GM18909 (cell line): Measurements from ENCODE around the gene SCN4A.

Source experiments
- ATAC-seq: cut with Tn5 transposase; IDR thresholded peaks from one replicate; pipeline ENCODE4 v1.9.1; 2021; ENCODE audit warnings: mild to moderate bottlenecking; ENCODE audit not compliant: unreplicated experiment, poor library complexity

SCN4A gene

DNA sequence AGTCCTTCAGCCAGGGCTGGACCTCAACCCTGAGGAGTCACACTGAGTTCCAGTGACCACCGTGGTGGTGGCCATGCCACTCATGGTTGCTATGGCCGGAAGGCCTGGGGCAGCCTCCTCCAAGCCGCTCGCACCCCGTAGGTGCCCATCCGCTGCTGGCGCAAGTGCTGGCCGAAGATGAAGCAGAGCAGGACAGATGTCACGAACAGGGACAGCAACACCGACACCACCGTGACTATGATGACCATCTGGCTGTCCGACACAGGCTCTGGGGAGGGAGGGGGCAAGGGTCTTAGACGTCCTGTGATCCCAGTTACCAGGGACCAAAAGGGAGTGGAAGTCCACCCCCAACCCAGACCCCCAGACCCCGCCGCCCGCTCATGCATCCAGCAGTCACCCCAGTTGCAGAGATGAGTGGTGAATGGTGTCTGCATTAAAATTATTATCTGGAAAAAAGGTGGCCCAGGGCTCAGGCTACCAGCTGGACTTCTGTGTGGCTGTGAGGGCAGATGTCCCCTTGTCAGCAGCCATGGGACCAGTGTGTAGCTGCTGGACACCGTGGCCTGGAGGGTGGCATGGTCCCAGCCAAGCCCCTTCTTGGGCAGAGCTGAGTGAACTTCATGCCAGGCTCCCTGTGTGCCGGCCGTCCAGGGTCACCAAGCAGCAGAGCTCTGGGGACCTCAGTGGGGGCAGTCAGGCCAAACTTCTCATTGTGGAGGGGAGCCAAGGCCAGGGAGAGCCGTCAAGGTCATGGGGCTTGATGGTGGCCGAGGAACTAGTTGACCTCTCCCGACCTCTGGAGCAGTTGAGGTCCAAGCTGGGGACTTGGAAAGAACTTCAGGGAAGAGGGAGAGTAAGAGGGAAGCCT, 30.2 kb upstream of the SCN4A start:
- no peak for ATAC-seq

DNA sequence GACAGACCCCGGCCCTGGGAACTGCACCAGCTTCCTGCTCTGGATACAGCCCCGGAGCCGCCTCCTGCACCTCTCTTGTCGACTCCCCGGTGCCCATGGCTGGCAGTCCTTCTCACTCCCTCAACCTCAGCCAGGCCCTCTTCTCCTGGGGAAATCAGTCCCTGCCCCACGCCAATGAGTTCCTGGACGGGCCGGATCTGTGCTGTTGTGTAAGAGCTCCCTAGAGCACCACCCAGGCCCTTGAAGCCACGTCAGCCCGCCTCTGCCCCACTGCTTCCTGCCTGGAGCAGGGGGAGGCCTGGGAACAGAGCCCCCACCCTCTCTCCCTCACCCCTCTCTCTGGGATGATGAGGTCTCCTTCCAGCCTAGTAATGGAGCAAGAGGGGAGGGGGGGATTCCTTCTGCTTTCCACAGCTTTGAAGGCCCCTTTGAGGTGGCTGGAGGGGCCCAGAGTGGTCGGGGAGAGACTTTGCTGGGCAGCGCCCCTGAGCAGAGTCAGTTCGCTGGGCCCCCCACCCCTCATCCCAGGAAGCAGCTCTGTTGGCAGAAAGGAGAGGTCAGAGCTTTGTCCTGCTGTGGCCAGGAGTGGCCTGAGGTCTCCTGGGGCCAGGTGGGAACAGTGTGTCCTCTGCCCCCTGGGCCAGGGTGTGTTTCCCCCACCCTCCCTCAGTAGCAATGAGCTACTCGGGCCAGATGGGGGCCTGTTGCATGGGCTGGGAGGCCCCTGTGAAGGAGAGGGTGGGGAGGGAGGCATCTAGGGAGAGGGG, 29.2 kb upstream of the SCN4A start:
- ATAC-seq: no peak

DNA sequence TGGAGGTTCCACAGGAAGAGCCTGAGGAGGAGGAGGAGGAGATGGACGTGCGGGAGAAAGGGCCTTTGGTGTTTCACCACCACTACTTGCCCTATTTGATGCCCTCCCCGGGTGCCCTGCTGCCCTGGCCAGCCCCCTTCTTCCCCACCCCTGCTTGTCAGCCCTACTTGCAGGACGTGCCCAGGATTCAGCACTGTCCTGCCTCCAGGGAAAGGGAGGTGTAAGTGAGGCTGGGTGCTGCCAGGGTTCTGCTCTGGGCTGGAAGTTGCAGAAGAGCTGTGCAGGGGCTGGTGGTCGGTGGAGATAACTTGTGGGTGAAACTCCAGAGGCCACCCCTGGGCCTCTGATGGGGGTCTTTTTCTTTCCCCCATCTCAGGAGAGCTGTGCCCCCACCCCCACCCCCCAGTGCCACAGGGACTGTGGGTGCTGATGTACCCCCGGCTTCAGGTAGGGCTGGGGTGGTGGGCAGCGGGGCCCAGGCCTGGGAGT, 28.4 kb upstream of the SCN4A start:
- no peak for ATAC-seq

DNA sequence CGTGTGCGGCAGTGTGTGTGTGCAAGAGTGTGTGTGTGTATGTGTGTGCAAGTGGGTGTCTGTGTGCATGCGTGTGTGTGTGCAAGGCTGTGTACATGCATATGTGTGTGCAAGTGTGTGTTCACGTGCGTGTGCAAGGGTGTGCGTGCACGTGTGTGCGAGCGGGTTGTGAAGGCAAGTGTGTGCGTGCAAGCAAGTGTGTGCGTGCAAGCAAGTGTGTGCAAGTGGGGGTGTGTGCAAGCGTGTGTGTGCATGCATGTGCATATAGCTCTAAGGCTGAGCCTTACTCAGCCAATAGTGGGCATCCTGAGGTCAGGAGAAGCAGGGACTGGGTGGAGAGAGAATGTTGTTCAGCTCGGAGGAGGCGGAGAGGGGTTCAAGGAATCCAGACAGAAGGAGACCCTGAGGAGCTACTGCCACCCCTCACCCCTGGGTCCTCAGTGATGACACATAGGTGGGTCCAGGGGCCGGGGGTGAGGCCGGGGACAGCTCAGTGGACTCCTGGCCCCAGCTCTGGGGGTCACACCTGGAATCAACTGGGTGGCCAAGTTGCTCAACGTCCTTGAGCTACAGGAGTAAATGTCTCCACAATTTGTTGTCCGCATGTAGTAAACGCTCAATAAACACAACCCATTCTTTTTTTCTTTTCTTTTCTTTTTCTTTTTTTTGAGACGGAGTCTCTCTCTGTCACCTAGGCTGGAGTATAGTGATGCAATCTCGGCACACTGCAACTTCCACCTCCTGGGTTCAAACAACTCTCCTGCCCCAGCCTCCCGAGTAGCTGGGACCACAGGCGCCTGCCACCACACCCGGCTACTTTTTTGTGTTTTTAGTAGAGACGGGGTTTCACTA, 27.2 kb upstream of the SCN4A start:
- no peak for ATAC-seq

DNA sequence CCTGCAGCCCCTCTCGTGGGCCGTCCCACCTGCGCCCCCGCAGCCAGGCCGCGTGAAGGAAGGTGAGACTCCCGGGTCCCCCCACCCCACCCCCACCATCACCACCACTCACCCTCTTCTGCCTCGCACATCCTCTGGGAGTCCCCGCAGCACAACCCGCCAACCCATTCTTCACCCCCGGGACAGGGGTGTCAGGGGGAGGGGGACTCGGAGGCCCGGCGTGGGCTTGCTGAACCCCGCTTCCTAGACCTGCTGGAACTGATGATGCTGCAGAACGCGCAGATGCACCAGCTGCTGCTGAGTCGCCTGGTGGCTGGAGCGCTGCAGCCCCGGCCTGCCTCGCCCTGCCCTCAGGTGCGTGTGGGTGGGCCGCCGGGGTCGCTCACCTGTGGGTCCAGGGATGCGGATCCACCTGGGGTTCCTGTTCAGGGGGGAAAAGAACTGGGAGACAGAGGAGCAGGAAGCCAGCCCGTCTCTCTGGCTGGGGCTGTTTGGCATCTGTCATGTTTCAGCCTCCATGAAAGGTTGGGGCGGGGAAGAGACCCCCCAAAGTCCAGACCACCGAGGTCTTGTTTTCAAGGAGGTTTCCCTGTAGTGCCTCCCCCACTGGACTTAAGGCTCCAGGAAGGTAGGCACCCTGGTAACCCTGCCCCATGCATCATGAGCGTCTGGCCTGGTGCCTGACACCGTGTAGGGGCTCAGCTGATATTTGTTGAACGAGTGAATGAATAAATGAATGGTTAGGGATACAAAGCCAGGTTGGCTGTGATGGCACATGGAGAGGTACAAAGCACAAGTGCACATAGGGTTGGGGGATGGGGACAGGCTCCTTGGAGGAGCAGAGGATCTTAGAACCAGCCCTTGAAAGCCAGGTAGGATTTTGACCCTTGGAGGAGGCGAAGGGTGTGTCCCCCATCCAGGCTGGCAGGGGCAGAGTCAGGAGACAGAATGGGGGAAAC, 26.3 kb upstream of the SCN4A start:
- no peak for ATAC-seq

DNA sequence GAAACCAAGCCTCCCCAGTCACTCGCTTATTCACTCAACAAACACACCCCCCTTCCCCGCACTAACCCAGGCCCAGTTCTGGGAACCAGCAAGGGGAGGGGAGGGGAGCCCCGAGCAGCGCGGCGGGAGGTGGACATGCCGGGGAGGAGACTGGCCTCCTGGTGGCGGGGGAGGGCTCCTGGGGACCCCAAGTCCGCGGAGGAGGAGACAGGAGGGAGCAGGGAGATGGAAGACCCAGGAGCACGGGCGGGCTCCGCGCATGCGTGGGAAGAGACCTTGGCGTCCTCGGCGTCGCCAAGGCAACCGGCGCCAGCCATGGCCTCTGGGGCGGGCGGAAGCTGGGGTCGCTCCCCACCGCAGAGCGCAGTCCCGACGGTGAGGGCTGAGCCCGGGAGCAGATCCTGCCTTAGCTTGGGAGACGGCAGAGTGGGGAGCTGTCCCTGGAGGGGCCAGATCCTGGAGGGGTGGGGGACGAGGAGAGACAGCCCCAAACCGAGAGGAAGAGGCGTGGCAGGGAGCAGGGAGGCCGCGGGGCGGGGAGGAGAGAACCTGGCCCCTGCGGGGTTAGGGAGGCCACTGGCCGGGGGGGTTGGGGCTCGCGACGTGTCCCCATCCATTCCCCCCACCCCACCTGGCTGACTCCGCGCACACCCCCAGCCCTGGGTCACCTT, 25.5 kb upstream of the SCN4A start, which contains the start of gene PRR29:
Gene PRR29, plus strand, starts transcription at position 302 of the 671 bp plus-strand sequence. Its CDS starts 14 bp downstream, at position 316.
- peak; percentile 72 for ATAC-seq

DNA sequence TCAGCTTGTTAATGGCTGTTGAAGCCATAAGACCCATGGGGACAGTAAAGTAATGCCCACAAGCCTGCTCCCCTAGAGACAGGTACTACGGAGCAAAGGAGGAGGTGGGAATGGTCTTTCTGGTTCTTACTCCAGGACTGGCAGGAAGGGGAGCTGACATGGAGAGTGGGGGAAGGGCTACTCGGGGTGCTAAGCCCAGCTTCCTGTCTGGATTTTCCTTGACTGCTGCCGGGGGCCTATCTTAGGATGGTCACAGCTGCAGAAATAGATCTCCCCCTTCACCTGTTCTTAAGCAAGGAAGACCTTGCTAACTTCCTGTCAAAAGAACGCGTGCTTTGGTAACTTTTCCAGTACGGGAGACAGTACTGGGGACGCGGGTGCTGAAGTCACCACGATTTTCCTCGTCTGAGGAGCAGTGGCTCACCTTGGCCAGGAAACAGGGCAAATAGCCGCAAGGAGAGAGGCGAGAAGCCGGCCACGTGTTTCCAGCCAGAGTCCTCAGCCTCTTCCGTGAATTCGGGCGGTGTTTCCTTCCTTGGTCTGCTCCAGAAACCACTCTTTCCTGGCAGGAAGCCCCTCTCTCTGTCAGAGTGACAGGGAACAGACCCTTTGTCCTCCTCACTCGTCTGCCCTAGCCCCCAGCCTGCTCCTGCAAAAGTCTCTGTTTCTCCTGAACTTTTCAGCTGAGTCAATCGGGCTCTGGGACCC, 24.8 kb upstream of the SCN4A start:
- ATAC-seq: no peak

DNA sequence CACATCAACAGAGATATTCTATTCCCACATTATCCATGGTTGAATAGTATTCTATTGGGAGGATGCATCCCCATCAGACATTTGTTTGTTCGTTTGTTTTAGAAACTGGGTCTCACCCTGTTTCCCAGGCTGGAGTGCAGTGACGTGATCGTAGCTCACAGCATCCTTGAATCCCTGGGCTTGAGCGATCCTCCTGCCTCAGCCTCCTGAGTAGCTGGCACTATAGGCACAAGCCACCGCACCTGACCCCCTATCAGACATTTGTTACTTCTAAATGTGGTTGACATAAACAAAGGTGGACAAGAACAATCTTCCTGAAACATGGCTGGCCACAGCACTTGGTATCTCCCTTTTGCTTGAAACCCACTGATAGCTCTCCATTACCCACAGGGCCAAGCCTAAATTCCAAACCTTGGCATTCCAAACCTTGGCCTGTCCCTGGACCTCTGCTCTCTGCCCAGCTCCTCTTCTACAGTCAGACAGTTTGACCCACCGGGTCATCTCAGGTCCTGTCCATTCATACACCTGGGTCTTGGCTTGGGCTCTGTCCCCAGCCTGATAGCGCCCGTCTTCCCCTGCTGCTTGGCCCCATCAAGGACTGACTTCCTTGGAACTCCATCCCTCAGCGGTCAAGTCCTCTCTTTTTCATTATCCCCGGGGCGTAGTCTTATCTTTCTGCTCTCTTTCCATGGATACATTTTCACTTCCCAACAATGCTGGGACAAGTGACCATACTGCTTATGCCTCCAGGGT, 23.9 kb upstream of the SCN4A start:
- ATAC-seq: no peak

DNA sequence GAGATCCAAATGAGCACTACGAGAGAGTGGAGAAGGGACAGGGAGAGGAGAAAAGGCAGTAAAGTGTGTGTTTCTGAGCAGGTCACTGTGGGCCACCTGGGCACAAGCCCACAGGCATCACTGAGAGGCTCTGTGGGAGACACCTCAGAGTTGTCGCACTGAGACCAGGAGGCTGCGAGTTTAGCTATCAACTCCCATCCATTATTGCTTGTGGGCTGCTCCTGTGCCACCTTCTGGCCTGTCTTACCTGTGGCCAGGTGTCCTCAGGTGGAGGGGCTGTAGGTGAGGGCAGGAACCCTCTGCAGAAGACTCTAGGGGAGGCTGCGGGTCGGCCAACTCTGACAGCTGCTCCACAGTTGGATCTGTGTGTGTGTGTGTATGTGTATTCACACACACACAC, 22.9 kb upstream of the SCN4A start:
- ATAC-seq: no peak

DNA sequence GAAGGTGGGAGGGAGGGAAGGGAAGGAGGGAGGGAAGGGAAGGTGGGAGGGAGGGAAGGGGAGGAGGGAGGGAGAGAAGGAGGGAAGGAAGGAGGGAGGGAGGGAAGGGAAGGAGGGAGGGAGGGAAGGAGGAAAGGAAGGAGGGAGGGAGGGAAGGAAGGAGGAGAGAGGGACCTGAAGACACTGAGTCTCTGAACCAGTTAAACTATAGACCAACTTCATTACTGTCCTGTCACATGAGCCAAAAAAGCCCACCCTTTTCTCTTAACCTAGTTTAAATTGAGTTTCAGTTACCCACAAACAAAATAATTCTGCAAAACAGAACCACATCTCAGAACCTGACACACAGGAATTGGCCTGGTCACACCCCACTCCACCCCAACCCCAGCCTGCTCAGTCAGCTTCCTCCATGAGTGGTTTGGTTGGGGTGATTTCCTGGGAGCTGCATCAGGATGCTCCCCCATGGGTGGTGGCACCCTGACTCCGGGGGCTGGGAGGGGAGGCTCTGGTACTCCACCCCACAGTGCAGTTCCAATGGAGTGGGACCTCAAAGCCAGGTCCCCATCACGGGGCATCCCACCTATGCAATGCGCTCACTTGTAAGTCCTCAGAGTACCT, 20.8 kb upstream of the SCN4A start:
- ATAC-seq: no peak

DNA sequence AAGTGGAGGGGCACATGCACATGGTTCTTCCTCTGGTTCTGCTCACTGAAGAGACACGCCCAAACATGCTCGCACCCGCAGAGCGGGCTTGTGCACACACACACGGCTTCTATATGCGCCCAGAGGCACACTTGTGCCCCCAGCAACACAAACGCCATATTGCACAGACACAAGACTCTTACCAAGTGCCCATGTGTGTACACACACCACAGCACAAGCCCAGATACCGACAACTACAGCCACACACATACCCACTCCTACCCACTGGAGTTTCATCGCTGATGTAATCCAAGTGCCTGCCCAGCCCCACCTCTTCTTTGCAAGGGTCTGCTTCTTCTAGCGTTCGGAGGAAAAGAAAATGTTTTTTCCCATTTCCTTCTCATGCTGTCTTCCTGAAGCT, 18.9 kb upstream of the SCN4A start:
- no peak for ATAC-seq

DNA sequence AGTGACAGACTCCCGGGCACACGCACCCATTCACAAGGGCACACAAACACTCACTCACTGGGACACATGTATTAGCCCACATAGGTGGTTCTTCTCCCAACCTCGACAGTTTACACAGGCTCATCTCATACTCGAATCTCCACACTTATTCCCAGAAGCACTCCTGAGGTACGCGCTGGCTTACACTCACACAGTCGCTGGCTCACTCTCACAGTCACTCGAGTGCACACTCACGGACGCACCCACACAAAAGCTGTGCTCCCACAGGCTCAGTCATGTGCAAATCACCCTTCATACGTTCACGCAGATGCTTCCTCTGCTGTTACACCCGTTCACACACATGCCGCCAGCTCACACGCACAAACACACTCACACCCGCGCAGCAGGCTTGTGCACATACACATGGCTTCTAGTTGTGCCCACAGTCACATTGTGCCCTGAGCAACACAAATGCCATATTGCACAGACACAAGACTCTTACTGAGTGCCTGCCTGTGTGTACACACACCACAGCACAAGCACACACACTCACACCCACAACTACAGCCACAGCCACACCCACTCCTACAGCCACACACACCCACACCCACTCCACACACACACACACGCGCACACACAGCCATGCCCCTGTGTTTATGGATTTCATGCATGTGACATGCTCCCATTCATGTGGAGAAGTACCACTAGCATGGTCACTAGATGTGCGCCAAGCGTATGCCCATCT, 17.1 kb upstream of the SCN4A start:
- ATAC-seq: no peak

DNA sequence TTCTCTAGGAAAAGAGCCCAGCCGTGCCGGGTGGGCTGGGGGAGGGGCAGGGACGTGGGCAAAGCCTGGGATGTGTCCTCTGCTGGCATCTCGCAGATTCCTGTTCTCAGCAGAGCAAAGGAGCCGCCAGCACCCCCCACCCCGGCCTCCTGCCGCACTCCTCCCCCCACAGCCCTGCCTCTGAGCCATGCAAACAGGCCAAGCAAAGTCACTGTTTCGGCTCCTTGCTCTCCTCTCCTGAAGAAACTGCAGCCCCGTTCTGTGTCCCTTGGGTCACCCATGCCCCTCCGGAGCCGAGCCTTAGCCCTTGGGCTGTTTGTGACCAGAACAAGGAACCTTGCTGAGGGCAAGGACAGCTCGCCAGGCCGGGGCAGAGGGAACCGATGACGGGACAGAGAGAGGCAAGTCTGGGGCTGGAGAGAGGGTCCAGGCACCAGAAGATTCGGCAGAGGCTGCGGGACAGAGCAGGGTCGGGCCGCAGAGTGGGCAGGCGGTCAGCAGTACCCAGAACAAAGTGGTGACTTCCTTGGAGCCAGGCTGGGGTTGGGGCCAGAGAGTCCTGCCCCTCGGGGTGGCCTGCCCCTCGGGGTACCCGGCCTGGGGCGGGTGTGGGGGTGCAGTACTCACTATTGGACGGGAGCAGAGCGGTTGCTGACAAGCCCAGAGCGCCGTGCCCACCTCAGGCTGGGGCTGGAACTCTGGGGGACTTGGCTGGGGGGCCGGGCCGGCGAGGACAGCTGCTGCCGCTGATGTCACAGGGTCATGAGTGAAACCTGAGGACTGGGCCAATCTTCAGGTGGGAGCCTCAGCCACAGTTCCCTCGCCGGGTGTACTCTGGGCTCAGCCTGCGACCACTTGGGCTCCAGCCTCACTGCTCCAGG, 16.3 kb upstream of the SCN4A start:
- ATAC-seq: no peak

DNA sequence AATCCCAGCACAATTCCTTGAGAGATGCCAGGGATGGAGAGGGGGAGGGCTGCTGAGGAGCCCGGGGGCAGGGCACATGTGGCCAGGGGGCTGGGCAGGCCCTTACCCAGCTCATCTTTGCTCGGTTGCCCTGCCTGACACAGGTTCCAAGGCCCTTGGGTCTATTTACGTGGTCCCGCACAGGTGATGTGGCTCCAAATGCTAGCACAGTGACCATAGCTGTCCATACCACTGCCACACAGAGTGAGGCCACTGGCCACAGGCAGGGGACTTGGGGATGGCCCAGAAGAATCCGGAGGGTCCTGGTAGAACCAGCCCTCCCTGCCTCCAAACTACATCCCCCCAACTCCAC, 15.4 kb upstream of the SCN4A start:
- no peak for ATAC-seq

DNA sequence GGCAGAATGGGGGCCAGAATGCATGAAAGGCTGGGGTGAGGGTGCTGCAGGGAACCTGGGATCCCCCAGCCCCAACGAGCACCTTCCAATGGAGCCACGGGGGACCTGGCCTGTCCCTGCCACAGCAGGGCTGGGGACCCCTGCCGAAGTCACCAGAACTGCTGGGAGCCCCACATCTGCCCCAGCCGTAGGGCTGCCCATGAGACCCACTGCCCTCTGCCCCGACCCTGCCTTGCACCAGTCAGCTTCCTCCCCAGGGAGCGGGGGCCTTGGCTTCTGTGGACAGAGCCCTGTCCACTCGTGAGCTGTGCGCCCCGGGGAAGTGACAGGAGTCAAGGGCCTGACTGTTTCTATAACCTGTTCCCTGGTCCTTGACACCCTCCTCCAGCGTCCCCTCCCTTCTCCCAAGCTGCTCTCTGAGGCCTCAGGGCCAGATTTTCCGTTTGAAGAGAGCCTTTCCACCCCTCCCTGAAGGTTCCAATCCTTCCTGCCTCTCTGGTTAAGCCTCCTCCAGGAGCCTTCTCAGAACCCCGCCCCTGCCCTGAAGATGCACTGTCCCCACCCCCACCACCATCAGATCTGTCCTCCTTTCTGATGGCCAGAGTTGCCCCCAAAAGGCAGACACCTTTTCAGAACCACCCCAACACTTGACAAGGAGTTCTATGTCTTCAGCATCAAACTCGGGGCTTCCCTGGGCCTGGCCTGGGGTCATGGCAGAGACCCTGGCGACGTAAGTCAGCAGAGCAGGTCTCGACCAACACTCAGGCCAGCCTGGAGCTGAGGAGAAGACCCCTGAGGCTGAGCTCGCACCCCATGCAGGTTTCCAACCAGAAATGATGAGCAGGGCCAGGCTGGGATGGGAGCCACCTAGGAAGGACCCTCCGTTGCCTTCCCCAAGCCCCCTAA, 14.8 kb upstream of the SCN4A start:
- no peak for ATAC-seq
